GM19025 (cell line): Measurements from ENCODE around the gene ATP5F1B.
A peak's percentile ranks its signal among the peaks of the same experiment; 100 is the strongest.

Experiments
- ATAC-seq: cut with Tn5 transposase; IDR thresholded peaks from one replicate; pipeline ENCODE4 v1.9.1; 2021; ENCODE audit warnings: mild to moderate bottlenecking, low read depth, moderate library complexity; ENCODE audit not compliant: unreplicated experiment

ATP5F1B gene

DNA sequence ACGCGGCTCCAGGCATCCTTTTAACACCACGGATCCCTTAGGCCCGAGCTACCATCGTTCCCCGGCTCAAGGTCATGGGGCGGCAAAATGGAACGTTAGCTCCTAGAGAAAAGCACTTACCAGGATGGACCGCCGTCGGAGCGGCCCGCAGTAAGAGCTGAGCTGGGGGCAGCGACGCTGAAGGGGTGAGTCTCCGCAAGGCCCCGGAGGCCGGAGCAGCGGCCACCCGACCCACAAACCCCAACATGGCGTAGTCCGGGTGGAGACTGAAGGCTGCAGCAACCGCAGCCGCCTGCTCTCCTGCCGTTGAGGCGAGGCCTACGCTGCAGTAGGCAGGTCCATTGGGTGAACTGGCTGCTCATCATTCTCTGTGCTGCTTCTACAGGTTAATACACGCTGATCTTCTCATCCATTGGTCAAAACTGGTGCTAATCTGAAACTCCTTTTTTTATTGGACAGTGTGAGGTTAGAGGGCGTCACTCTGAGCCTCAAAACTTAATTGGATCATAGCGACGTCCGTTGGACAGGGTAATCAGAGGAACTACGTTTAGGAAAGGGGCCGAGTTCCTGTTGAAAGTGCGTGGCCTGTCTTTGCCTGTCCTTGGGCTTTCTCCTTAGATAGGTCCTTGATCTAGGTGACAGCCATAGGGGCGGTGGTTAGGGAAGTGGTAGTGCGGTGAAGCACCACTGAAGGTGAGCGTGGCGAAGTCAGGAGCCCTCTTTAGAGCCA lies at the start of gene ATP5F1B:
Gene ATP5F1B, minus strand, starts transcription at position 268 of the 730 bp plus-strand sequence. Its CDS starts 21 bp downstream, at position 247.
- peak; percentile 99 for ATAC-seq

DNA sequence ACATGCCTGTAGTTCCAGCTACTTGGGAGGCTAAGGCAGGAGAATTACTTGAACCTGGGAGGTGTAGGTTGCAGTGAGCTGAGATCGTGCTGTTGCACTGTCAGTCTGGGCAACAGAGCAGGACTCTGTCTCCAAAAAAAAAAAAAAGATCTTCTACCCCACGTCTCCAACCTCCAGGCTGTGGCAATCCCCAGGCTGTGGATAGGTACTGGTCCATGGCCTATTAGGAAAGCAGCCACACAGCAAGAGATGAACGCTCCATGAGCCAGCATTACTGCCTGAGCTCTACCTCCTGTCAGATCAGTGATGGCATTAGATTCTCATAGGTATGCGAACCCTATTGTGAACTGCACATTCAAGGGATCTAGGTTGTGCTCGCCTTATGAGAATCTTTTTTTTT lies 48.4 kb upstream of the ATP5F1B start:
- no peak for ATAC-seq

DNA sequence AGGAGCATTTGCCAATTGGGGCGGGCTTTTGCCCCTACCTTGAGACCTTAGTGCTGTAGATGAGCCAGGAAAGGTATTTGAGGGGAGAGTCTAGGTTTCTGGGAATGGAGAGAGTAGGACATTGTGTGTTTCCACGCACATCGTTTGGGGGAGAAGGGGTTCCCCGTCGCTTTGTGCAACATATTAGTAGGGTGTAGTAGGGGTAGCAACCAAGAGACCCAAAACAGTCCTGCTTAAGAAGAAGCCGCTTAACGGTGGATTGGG lies 43.0 kb upstream of the ATP5F1B start:
- no peak for ATAC-seq

DNA sequence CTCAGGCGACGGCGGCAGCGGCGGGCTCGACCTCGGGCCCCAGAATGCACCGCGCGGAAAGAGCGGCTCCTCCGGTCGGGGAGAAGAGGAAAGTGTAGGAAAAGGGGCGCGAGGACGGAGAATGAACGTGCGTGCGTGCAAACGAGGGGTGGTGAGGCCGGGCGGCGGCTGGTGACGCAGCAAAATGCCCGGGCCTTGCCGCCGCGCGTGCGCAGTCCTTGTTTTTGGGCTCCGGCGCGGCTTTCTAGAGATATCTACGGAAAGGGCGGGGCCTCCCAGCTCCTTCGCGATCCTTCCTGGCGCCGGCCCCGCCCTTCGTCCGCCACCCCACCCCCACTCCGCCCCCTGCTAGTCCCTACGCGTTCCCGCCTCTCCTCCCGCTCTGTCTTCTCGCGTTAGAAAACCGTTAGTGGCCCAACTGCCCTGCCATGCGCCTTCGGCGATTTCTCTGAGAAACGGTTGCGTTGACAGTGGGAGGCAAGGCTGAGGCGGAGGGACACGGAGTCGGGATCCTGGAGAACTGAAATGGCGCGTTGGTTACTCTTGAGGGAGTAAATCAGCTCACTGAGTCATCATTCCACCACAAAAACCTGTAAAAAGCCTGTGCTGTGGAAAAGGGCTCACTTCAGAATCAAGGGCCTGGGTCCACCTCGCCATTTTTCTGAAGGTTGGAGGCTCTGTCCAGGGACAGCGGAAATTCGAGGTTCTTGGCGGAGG lies 42.5 kb upstream of the ATP5F1B start, which contains the start of gene PTGES3:
Gene PTGES3, minus strand, starts transcription at position 156 of the 717 bp plus-strand sequence. CDS start 285 bp downstream, outside the sequence.
- ATAC-seq = peak; percentile 56

DNA sequence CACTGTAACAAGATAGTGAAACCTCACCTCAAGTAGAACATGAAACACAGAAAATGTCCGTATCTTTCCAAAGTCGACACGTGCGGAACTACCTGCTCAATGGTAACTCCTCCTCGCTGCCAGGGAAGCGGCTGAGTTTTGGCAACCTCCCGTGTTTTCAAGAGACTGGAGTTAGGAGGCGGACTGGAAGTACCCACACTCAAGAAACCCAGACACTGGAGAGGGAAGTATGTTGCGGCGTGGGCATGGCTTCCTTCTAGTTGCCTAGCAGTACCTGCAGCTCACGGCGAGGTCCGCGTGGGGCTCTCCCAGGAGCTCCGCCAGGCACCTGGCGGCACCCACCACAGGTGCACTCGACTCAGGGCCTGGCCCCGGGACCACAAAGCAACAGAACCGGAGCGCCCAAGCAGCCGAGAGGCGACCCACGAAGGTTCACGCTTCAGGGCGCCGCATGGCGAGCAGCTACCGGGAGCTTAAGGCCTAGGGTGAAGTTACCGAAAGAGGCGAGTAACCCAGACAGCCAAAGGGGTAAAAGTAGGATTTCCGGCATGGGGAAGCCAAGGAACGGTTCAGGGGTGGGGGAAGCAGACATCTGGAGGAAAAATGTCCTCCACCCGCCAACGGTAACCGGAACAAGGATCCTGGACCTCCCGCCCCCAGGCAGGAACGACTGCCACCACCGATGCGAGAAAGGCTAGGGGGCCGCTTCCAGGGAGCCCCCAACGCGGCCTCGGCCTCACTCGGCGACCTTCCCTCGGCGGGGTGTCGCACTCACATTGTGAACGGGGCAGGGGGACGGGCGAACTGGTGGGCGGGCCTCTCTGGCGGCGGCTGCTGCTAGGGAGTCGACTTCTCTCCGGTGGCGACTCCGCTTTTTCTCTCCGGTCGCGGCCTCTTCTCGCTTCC lies 41.7 kb upstream of the ATP5F1B start:
- no peak for ATAC-seq

DNA sequence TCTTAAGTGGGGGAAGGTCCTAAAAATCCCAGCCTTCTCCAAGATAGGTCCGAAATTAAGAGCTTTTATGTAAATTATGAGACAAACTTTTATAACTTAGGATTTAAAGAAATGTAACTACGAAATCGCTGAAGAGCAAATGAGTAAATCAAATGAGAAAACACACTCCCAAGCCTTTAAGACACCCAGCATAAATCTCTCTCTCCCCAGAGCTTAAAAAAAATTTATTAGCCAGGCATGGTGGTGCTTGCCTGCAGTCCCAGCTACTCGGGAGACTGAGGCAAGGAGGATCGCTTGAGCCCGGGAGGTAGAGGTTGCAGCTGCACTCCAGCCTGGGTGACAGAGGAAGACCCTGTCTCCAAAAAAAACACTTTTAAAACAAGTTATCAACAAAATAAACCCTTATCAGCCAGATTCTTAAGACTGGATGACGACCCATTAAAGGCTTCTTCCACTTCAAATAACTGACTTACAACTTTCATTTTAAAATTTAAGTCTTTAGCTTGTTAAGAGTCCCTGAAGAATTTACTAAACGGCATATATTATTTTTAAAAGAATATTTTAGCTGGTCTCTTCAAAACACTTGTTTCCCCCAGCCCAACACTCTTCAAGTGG lies 39.1 kb upstream of the ATP5F1B start:
- no peak for ATAC-seq

DNA sequence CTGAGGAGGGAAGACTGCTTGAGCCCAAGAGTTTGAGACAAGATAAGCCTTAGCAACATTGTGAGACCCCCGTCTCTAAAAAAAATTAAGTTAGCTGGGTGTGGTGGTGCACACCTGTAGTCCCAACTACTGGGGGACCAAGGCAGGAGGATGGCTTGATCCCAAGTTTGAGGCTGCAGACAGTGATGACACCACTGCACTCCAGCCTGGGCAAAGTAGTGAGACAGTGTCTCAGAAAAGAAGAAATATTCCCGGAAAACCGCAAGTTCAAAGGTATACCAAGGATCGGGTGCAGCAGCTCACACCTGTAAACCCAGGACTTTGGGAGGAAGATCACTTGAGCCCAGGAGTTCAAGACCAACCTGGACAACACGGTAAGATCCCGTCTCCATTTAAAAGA lies 36.5 kb upstream of the ATP5F1B start:
- no peak for ATAC-seq

DNA sequence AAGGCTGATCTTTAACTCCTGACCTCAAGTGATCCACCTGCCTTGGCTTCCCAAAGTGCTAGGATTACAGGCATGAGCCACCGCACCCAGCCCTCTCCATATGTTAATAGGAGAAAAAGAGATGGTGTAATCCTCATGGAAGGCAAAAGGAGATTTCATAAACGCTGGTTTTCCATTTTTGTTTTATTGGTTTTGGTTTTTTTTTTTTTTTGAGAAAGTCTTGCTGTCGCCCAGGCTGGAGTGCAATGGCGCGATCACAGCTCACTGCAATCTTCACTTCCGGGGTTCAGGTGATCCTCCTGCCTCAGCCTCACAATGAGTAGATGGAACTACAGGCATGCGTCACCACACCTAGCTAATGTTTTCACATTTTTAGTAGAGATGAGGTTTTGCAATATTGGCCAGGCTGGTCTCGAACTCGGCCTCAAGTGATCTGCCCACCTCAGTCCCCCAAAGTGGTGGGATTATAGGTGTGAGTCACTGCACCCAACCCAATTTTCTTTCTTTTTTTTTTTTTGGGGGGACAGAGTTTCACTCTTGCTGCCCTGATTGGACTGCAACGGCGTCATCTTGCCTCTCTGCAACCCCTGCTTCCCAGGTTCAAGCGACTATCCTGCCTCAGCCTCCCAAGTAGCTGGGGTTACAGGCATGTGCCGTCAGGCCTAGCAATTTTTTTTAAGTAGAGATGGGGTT lies 34.2 kb upstream of the ATP5F1B start:
- no peak for ATAC-seq

DNA sequence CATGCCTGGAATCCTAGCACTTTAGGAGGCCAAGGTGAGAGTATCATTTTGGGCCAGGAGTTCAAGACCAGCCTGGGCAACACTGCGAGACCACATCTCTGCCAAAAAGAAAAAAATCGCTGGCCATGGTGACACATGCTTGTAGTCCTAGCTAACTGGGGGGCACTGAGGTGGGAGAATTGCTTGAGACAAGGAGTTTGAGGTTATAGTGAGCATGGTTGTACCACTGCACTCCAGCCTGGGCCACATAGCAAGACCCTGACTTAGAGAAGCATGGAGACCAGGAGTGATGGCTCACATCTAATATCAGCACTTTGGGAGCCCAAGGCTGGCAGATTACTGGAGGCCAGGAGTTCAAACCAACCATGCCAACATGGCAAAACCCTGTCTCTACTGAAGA lies 33.1 kb upstream of the ATP5F1B start:
- no peak for ATAC-seq

DNA sequence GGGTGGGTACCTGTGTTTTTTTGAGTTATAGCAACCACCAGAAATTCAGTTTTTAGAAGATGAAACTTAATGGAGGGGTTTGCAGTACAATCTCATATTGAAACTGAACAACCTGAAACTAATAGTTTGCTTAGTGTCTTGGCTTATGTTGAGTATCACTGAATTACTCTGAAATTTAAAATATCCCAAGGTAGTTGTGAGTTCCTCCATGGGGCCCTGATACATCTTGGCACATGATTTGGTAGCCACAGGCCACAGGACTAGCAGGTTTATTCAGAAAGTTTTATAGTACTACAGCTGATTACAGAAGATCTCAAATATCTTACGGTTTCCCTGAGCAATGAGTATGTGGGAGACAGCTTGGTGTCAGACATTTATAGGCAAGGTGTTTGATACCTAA lies 31.9 kb upstream of the ATP5F1B start:
- ATAC-seq = no peak

DNA sequence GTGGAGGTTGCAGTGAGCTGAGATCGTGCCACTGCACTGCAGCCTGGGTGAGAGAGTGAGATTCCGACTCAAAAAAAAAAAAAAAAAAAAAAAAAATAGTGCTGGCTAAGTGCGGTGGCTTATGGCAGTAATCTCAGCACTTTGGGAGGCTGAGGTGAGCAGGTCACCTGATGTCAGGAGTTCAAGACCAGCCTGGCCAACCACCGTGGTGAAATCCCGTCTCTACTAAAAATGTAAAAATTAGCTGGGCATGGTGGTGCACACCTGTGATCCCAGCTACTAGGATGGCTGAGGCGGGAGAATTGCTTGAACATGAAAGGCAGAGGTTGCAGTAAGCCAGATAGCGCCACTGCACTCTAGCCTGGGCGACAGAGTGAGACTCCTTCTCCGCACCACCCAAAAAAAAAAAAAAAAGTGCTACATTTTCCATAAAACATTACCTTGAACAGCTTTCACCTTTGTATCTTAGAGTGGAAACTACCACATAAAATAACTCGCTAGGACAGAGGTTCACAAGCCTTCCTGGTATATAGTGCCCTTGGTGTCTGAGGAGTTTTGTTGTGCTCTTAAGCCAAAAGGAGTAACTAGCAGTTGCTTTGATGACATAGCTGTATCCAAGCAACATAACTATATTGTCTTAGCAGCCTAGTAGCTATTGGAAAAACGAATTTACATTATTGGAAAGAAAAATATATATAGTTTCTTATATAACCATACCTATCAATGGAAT lies 31.2 kb upstream of the ATP5F1B start:
- ATAC-seq = no peak

DNA sequence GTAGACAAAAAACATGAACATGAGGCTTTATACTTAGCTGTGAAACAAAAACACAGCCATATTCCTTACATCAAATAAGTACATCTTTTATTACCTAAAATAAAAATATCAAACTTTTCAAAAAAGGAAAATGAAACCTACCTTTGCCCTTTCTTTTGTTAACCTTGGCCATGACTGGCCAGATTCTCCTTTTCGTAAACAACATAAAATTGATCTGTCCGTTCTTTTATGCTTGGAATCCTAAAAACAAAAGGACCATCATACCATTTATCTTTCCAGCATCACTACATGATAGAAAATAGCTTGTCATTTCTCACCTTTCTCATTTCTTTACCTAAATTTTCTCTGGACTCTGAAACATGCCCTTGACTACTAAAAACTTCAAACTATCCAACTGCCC lies 25.8 kb upstream of the ATP5F1B start:
- no peak for ATAC-seq

DNA sequence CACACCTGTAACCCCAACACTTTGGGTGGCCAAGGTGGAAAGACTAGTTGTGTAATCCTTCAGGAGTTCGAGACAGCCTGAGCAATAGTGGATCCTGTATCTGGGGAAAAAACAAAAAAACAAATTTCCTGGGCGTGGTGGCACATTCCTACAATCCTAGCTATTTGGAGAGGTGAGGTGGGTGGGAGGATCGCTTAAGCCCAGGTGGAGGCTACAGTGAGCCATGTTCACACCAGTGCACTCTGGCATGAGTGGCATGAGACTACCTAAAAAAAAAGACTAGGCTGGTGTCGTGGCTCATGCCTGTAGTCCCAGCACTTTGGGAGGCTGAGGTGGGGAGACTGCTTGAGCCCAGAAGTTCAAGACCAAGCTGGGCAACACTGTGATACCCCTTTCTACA lies 25.1 kb upstream of the ATP5F1B start:
- ATAC-seq = no peak

DNA sequence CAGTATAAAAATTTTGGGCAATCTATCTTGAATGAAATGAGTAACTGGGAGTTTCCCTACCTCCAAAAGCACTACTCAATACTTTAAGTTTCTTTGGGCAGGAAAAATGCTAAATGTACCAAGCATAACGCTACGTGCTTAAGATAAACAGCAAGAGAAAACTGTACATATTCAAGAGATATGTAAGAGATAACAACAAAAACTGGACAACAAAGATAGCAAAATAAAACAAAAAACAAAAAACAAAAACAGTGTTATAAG lies 22.3 kb upstream of the ATP5F1B start:
- ATAC-seq = no peak

DNA sequence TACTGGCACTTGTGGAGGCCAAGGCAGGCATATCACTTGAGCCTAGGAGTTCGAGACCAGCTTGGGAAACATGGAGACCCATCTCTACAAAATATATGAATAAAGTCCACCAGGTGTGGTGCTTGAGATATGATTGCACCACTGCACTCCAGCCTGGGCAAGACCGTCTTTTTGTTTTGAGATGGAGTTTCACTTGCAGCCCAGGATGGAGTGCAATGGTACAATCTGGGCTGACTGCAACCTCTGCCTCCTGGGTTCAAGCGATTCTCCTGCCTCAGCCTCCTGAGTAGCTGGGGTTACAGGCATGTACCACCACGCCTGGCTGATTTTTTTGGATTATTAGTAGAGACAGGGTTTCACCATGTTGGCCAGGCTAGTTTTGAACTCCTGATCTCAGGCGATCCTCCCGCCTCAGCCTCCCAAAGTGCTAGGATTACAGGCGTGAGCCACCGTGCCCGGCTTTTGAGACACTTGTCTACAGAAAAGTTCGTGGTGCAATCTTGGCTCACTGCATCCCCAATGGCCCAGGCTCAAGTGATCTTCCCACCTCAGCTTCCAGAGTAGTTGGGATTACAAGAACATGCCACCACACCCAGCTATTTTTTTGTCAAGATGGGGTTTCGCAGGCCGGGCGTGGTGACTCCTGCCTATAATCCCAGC lies 16.3 kb upstream of the ATP5F1B start:
- ATAC-seq = no peak

DNA sequence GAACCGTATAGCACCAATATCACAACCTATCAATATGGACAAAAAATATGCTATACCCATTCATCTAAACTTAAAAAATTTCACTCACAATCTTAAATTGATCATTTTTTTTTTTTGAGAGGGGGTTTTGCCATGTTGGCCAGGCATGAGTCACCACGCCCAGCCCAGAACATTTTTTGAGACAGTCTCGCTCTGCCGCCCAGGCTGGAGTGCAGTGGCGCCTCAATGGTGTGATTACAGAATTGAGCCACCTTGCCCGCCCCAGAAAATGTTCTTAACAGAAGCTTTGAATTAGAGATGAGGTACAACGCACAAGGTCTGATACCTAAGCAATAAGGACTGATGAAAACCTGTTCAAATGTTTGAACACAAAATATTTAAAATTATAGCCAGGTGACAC lies 15.8 kb upstream of the ATP5F1B start:
- ATAC-seq = no peak

DNA sequence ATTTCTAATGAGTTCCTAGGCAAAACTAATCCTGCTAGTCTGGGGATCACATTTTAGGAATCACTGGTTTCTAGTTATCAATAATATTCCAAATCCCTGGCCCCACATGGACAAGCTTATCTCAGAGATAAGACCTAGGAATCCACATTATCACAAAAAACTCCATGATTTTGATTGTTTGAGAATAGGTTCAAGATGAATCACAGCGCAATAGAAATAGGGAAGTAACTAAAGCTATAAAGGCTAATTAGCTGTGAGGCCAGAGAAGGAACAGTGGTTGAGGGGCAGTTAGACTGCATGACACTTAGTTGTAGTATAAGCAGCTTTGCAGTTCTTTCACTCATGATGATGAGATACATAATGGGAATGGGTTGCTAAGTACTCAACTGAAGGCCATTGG lies 13.1 kb upstream of the ATP5F1B start:
- no peak for ATAC-seq

DNA sequence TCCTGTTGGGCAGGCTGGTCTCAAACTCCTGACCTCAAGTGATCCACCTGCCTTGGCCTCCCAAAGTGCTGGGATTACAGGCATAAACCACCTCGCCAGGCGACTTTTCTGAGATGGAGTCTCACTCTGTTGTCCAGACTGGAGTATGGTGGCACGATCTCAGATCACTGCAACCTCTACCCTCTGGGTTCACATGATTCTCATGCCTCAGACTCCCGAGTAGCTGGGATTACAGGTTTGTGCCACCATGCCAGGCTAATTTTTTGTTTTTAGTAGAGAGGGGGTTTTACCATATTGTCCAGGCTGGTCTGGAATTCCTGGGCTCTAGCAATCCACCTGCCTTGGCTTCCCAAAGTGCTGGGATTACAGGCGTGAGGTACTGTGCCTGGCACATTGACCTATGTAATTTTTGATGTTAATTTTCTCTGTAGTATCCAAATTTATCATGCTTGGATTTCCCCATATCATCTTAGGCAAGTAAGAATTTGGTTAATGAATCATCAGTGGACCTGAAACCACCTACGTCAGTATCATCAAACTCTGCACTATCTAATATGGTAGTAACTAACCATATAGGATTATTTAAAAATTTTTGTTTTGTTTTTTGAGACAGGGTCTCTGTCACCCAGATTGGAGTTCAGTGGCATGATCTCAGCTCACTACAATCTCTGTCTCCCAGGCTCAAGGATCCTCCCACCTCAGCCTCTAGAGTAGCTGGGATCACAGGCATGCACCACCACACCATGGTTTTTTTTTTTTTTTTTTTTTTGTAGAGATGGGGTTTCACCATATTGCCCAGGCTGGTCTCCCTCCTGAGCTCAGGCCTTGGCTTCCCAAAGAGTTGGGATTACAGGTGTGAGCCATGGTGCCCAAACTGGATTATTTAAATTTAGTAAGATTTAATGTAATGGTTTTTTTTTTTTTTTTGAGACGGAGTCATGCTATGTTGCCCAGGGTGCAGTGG lies 11.9 kb upstream of the ATP5F1B start:
- ATAC-seq = no peak
